AG09309 (cell line): ENCODE measurements around the gene TACC2.

Experiments
- DNase-seq: peaks from one replicate; pipeline ENCODE4 v3.0.0-alpha.2; 2010; ENCODE audit warnings: low read depth
- H3K4me3 ChIP-seq: 2 replicates; pipeline ENCODE4 v1.5.1; 2011; ENCODE audit warnings: mild to moderate bottlenecking, low read depth, low read length, moderate library complexity; ENCODE audit not compliant: control insufficient read depth
- TF ChIP-seq, protein P1 (sequence below): IDR thresholded peaks from 2 replicates; pipeline ENCODE4 v1.5.1; 2011; ENCODE audit warnings: mild to moderate bottlenecking, low read depth, low read length, inconsistent platforms; ENCODE audit not compliant: insufficient read depth, control insufficient read depth; ENCODE audit errors: missing control alignments

TACC2 gene

DNA sequence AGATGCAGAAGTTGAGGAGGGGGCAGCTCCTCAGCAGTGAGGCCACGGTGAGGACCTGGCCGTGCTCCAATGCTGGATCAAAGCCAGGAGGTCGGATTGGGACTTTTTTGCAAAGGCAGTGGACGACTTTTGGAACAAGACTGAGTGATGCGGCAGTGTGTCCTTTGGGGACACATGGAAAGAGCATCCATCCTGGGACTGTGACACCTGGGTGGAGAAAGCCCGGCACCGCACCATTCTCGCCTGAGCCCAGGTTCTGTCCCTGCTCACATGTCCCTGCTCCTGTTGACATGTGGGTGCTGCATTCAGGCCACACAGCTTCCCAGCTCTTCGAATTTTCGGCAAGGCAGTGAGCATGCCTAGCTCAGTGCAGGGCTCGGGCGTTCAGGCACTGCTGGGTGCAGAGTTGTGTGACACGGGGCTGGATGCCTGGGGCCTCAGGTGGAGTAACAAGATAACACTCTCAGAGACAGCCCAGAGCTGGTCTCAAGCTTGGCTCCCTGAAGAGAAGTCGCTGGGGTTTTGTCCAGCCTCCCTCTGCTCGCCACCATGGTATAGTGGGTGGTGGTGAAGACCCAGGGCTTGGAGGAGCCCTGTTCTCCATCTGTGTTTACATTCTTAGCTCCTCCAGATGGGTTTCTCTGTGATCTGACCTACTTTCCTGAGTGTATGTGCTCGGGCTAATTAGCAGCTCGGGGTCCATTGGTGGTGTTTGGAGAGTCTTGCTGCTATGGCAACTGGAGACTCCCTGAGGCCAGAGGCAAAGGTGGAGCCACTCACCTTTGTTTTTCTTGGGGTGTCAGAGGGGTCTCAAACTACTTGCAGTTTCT is 170.4 kb downstream of the TACC2 start:
- H3K4me3 ChIP-seq: no peak overlapping the region
- TF ChIP-seq, protein P1, sequence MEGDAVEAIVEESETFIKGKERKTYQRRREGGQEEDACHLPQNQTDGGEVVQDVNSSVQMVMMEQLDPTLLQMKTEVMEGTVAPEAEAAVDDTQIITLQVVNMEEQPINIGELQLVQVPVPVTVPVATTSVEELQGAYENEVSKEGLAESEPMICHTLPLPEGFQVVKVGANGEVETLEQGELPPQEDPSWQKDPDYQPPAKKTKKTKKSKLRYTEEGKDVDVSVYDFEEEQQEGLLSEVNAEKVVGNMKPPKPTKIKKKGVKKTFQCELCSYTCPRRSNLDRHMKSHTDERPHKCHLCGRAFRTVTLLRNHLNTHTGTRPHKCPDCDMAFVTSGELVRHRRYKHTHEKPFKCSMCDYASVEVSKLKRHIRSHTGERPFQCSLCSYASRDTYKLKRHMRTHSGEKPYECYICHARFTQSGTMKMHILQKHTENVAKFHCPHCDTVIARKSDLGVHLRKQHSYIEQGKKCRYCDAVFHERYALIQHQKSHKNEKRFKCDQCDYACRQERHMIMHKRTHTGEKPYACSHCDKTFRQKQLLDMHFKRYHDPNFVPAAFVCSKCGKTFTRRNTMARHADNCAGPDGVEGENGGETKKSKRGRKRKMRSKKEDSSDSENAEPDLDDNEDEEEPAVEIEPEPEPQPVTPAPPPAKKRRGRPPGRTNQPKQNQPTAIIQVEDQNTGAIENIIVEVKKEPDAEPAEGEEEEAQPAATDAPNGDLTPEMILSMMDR: no peak
- no peak for DNase-seq

DNA sequence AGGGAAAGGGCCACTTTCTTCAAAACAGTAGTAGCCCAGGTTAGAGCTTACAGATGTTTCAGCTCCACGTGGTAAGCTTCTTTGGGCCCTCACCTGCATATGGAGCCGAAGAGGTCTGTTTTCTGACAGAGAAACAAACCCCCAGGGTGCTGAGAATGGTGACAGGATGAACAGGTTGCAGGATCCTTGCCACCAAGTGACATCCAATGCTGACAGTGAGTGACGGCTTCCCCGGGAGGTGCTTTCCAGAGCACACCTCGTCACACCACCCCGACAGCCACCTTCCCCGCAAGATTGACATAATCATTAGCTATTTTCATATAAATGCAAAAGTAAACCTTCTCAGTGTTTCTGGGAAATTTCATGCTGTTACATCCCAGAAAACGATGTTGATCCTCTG is 172.8 kb downstream of the TACC2 start:
- no peak overlapping the region for H3K4me3 ChIP-seq
- no peak for DNase-seq
- TF ChIP-seq, protein P1: no peak

DNA sequence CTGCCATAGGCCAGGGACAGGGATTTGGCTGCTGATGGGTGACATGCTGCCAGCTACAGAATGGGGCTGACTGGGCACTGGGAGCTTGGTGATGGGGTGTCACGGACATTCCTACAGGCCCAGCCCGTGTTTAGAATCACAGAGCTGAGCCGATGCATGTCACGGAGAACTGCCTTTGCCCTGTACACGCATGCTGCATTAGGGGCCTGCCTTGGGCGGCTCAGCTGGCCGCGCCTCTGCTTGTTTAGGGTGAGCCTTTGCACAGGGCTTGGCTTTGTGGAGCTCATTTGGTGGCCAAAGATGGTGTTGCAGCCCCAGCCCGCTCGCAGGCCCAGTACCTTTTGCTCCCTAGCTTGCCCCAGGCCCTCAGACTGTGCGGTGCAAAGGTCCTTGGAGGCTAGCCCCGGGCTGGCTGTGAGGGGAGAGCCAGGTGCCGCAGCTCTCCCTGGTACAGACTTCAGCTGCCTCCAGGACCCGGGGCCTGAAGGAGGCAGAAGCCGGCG is 173.8 kb downstream of the TACC2 start:
- DNase-seq: no peak
- no peak overlapping the region for H3K4me3 ChIP-seq

DNA sequence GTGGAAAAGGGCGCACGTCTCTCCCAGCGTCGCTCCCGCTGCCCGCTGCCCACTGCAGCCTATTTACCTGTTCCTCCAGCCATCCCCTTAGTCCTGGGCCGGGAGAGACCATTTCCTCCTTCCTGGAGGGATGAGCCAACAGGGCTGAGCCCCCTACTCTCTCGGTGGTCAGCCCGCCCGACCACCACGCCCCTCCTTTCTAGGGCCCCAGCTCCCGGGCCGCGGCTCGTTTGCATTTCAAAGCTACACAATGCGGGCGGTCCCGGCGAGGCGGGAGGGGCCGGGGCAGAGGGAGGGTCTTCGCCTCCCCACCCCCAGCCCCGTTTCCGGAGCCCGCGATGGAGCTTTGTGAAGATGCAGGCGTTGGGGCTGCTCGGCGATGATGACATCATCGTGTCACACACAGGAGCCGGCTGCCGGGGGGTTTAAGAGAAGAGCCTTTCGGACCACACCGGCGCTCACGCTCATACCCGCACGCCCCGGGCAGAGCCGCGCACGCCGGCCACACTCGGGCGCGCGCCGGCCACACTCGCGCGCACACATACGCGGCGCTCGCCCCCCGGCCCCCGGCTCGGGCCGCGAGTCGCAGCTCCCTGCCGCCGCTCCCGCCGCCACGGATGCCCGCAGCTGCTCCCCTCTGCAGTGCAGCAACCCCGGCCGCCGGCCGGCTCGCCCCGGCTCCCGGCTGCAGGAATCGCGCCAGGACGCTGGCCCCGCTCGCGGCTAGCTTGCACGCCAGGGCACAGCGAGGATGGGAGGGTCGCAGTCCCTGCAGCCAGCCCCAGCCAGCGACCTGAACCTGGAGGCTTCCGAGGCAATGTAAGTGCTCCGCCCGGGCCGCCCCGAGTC is 174.4 kb downstream of the TACC2 start:
- TF ChIP-seq, protein P1: no peak
- H3K4me3 ChIP-seq: peak overlapping the region; percentile 53
- DNase-seq: no peak

More for the DNA sequence above, 173.8 kb downstream of the TACC2 start:
- TF ChIP-seq, protein P1: no peak

DNA sequence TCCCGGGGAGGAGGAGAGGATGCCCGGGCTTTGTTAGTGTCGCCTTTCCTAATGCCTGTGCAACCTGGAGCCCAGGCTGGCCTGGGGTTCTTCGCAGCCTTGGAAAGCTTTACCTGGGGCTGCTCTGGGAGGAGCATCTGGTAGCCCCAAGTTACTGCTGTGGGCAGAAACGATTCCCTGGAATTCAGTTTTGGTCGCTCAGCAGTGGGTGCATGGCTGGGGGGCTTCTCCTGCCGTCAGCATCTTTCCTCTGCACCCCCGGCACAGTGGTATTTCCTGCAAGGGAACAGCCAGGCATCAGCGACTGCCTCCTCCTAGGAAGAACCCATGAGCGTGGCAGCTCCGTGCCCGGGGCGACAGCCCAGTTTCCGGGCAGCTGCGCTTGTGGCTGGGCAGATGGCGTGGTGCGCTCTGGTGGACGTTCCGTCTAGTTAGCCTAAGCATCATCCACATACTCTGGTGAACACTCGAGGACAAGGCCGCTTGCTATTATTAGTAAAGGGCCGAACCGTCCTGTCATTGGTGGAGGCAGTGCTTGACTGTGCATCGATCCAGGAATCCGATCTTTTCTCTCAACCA is 175.1 kb downstream of the TACC2 start:
- TF ChIP-seq, protein P1: no peak
- DNase-seq: no peak
- peak overlapping the region; percentile 53; the same call in 1 of the 2 replicates for H3K4me3 ChIP-seq

DNA sequence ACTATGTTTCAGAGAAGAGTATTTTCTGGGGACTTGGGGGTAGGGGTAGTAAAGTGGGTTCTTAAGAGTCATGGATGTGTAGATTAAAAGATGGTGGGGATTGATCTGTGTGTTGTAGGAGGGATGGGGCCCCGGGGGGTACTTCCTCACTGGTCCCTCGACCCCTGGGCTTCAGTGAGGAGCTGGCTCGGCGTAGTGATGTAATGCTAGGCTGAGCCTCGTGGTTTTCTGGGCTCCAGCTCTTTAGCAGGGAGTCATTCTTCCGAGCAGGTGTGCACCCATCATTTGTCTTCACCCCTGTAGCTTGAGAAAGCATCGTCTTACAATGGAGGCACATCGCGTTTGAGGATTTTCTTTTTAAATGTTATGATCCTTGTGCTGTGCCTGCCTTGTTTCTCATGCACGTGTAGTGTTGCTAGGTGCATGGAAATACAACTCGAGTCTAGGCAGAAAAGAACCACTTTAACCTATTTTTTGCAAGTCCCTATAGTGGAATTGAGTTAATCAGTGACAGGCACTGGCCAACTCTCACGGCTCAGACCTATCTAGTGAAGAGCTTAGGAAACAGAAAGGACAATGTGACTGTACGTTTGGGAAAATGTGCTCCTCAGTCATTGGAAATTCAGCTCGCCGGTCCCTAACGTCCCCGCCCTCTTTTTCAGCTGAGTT is 176.0 kb downstream of the TACC2 start:
- no peak for DNase-seq
- H3K4me3 ChIP-seq: no peak overlapping the region
- TF ChIP-seq, protein P1: no peak
